HG02678 (cell line): ENCODE data around the gene SLC15A2.
"Not testable (repeated sequence)": the region's sequence is repeated elsewhere in the genome, so short reads cannot be mapped to it uniquely, and the experiment has no call there.

ENCODE experiments used
- ATAC-seq: cut with Tn5 transposase; IDR thresholded peaks from one replicate; pipeline ENCODE4 v1.9.1; 2021; ENCODE audit warnings: mild to moderate bottlenecking, moderate library complexity; ENCODE audit not compliant: unreplicated experiment

The SLC15A2 gene, protein sequence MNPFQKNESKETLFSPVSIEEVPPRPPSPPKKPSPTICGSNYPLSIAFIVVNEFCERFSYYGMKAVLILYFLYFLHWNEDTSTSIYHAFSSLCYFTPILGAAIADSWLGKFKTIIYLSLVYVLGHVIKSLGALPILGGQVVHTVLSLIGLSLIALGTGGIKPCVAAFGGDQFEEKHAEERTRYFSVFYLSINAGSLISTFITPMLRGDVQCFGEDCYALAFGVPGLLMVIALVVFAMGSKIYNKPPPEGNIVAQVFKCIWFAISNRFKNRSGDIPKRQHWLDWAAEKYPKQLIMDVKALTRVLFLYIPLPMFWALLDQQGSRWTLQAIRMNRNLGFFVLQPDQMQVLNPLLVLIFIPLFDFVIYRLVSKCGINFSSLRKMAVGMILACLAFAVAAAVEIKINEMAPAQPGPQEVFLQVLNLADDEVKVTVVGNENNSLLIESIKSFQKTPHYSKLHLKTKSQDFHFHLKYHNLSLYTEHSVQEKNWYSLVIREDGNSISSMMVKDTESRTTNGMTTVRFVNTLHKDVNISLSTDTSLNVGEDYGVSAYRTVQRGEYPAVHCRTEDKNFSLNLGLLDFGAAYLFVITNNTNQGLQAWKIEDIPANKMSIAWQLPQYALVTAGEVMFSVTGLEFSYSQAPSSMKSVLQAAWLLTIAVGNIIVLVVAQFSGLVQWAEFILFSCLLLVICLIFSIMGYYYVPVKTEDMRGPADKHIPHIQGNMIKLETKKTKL

DNA sequence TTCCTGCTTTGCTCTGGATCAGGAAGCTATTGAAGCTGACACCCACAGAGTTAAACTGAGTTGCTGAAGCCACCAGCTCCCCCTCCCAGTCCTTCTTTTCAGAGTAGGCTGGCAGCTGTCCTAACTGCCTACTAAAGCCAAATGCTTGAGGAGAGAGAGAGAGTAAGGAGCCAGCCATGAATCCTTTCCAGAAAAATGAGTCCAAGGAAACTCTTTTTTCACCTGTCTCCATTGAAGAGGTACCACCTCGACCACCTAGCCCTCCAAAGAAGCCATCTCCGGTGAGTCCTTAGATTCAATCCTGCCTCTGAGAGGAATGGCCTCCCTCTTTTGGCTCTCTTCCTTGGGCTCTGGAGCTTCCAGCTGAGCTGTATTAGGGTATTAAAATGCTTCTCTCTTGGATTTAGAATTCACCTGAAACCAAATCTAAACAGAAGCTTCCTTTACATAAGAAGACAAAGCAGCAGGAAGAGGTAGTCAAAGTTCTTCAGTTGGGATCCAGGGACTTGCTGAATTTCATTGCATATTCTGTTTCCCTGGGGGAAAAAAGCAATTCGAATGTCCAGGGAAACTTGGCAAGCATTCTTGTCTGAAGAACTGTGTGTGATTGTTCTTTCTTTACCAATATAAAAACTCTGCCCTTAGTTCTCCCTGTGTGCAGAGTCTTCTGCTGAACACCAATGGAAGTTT is at the start of gene SLC15A2:
Gene SLC15A2, plus strand, starts transcription at position 101 of the 690 bp plus-strand sequence. Its CDS starts 76 bp downstream, at position 177.
- no peak for ATAC-seq

DNA sequence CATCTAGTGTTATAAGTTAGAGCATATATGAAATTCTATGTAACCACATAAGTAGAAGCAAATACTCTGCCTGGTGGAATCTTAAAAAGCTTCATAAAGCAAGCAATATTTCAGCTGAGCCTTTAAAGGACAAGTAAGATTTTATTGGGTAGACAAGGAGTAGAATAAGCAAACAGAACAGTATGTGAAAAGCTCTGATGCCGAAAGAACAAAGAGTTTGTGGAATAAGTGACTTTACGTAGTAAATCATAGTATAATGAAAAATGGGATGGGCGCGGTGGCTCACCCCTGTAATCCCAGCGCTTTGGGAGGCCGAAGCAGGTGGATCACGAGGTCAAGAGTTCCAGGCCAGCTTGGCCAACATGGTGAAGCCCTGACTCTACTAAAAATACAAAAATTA is 49.3 kb upstream of the SLC15A2 start:
- ATAC-seq: no peak

DNA sequence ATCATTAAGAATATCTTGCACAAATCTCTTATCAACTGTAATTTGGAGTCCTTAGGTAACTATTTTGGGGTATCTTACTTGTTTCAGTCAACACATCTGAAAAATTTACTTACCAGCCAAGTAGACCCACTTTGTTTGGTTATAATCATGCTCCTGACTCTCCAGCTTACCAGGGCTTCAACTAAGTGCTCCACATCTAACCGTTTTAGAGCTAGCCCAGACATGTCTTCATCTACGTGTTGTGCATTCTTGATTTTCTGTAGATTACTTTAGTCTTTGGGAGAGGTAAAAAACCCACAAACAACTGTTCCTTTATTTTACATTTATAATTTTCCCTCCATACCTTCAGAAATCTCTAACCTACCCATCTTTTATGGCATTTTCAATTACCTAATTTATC is 41.9 kb upstream of the SLC15A2 start:
- ATAC-seq: no peak

DNA sequence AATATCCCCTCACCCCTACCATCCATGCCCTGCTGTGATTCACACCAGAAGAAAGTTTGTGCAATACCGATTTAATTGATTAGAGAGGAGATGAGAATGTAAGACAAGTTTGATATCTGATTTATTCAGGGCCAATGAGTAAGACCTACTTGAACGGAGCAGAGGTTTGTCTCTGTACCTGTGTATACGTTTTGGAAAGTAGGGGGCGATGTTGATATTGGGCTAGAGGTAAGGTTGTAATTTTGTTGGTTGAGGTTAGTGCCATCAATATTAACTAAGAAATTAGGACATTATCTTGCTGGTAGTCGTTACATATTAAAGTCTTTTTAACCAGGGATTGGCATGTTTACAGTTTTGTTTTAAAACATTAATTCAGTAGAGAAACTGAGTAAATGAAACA is 38.6 kb upstream of the SLC15A2 start:
- no peak for ATAC-seq

DNA sequence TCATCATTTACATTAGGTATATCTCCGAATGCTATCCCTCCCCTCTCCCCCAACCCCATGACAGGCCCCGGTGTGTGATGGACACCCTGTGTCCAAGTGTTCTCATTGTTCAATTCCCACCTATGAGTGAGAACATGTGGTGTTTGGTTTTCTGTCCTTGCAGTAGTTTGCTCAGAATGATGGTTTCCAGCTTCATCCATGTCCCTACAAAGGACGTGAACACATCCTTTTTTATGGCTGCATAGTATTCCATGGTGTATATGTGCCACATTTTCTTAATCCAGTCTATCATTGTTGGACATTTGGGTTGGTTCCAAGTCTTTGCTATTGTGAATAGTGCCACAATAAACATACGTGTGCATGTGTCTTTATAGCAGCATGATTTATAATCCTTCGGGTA is 36.4 kb upstream of the SLC15A2 start:
- ATAC-seq: not testable (repeated sequence)

DNA sequence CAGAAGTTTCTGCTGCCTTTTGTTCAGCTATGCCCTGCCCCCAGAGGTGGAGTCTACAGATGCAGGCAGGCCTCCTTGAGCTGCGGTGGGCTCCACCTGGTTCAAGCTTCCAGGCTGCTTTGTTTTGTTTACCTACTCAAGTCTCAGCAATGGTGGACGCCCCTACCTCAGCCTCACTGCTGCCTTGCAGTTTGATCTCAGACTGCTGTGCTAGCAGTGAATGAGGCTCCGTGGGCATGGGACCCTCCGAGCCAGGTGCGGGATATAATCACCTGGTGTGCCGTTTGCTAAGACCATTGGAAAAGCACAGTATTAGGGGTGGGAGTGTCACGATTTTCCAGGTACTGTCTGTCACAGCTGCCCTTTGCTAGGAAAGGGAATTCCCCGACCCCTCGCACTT is 31.0 kb upstream of the SLC15A2 start:
- not testable (repeated sequence) for ATAC-seq

DNA sequence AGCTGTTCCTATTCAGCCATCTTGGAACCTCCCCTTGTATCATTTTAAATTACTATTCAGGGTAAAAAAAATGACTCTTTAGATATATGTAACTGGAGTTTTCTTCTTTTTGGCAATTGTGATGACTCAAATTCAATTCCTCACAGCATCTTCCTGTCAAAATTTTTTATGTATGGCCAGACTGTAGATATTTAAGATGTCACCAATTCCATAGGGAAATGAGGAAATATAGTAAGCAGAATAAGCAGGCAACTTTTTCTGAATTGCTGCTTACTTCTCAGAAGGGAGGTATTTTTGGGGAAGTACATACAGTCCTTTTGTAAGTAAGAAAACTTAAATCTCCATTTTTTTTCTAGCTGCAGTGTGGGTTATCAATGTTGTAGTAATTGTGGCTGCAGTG is 30.4 kb upstream of the SLC15A2 start:
- no peak for ATAC-seq

DNA sequence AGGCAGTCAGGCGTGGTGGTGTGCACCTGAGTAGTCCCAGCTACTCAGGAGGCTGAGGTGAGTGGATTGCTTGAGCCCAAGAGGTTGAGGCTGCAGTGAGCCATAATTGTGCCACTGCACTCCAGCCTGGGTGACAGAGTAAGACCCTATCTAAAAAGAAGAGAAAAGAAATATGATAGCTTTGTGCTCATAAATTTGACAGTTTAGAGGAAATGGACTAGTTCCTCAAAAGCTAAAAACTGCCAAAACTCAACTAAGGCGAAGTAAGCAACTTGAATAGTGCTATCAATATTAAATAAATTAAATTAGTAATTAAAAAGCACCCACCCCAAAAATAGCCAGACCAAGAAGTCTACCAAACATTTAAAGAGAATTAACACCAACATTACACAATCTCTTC is 24.5 kb upstream of the SLC15A2 start:
- no peak for ATAC-seq

DNA sequence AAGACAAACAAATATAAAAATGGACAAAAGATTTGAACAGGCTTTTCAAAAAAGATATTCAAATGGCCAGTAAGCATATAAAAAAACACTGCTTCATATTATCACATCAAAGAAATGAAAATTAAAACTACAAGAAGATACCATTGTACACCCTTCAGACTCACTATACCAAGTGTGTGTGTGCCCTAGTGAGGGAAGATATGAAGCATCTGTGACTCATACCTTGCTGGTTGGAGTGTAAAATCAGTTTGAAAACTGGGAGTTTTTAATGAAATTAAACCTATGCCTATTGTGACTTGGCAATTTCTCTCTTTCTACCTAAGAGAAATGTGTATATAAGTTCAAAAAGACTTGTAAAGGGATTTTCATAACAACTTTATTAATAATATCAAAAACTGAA is 23.5 kb upstream of the SLC15A2 start:
- no peak for ATAC-seq

DNA sequence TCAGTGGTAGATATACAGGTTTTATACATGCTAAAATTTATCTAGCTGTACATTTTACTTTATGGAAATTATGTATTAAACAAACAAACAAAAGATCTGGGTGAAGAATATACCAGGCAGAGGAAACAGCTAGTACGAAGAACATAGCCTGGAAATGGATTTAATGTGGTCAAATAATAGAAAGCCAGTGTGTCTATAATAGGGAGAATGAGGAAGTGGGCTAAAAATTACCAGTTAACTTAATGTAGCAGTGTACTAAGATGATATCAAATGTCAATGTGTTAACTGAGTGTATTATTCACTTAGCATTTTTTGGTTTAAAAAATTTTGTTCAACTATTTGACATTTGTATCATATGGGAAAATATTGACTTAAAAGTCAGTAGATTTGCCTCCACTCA is 22.8 kb upstream of the SLC15A2 start:
- no peak for ATAC-seq

DNA sequence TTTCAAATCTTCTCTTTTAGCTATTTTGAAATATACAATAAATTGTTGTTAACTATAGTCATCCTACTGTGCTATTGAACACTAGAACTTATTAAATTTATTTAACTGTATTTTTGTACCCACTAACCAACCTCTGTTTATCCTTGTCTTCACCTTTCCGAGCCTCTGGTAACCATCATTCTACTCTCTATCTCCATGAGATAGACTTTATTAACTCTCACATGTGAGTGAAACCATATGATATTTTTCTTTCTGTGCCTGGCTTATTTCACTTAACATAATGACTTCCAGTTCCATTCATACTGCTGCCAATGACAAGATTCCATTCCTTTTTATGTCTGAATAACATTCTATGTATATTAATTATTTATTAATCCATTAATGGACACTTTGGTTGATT is 15.8 kb upstream of the SLC15A2 start:
- ATAC-seq: no peak

DNA sequence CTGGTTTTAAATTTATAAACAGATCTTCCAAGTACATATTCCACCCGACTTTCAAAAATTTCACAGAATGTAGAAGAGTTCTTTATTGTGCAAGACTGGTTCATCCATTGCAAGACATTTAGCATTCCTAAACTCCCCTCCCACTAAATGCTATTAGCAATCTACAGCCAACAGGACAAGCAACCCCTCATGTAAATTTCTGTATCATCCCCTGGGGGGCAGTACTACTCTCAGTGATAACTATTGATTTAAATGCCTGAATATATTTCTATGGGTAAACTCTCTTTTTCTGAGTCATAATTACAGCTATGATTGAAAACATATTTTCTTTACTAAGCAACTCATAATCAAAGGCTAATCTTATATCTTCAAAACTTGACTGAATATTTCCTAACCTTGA is 10.7 kb upstream of the SLC15A2 start:
- no peak for ATAC-seq

DNA sequence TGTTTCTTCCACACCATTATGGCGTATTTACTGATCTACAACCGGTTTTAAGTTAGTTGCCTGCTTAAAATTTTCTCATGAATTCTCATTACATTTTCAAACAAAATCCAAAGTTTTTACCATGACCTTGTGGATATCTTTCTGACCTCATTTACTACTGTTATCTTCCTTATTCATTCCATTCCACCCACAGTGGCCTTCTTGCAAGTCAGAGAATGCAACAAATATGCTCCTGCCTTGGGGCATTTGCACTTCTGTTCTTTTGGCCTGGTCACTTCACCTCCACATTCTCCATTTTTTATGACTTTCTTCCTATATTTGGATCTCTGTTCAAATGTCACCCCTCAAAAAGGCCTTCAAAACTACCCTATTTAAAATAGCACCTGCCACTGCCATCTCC is 8.8 kb upstream of the SLC15A2 start:
- no peak for ATAC-seq

DNA sequence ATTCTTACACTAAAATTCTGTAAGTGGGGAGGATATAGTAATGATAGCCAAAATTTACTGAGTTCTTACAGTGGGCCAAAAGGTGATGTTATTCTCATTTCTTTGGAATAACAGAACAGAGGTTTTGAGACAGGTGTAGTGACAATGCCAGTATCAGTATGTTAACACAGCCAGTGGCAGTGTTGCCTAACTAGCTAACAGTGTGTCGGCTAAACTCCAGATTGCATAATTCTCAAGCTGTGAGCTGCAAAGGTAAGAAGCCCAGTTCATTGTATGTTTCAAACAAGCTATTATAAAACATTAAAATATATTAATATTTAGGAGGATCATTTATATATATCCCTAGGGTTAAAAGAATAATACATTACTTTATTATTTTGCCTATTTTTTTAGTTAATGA is 920 bp downstream of the SLC15A2 start:
- ATAC-seq: no peak

DNA sequence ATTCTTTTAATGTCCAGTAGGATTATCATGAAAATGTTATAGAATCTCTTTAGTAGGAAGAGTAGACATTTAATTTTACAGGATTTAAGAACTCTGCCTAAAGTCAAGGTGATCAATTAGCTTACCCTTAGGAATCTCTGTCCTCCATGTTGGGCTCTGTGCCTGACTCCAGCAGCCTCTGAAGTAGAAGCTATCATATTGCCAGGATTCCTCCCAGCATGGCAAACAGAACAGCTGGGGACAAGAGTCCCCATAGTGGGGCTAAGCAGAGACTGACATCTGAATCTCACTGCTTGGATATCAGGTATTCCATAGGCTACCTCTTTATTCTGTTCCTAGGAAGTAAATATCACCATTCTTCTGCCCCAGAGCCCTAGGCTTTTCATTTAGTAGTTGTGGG is 1.5 kb downstream of the SLC15A2 start:
- no peak for ATAC-seq

DNA sequence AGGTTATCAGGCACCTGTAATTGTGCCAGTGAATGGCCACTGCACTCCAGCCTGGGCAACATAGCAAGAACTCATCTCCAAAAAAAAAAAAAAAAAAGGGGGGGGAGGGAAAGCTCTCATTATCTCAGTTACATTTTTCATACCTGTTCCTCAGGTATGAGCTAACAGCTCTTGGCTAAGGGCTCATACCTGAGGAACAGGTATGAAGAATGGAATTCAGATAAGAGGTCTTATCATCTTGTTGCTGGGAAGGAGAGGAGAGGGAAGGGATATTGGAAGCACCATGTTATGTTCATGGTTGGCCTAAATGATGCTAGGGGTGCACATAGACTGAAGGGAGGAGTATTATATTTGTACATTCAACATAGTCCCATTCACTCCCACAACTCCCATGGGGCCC is 2.6 kb downstream of the SLC15A2 start:
- ATAC-seq: no peak

DNA sequence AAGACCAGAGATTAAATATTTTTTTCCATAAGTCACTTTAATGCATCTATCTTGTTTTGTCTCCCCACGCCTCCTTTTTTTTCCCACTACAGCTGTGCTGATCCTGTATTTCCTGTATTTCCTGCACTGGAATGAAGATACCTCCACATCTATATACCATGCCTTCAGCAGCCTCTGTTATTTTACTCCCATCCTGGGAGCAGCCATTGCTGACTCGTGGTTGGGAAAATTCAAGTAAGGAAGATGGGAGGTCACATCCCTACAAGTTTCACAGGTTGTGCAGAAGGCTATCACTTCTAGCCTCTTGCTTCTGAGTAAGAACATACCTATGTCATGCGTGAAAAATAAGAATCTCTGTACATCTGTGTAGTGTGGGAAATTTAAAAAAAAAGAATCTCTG is 3.1 kb downstream of the SLC15A2 start:
- ATAC-seq: no peak

DNA sequence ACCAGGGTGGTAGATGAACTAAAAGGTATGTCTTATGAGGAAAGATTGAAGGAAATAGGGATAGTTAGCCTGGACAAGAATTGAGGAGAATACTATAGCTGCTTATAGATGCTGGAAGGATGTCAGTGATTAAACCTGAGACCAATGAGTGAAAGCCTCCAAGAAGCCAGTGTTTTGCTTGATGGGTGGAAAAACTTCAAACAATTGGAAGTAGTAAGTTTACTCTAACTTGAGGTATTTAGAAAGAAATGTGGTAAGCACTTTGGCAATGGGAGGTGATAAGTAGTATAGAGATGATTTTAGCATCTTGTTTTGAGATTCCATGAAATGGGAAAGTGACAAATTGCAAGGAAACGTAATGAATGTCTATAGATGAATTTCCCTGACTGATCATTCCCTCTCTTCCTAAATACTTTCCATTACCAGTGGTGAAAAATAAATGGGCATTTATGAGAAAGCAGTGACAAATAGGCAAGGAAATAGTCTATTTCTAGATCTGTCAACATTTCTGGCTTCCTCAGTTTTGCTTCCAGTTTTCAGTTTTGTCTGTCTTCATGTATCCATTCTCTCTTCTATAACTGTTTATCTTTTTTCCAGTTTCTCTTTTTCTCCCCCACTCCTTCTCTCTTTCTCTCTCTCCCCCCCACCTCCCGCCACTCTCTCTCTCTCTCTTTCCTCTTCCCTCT is 19.2 kb downstream of the SLC15A2 start:
- ATAC-seq: no peak

DNA sequence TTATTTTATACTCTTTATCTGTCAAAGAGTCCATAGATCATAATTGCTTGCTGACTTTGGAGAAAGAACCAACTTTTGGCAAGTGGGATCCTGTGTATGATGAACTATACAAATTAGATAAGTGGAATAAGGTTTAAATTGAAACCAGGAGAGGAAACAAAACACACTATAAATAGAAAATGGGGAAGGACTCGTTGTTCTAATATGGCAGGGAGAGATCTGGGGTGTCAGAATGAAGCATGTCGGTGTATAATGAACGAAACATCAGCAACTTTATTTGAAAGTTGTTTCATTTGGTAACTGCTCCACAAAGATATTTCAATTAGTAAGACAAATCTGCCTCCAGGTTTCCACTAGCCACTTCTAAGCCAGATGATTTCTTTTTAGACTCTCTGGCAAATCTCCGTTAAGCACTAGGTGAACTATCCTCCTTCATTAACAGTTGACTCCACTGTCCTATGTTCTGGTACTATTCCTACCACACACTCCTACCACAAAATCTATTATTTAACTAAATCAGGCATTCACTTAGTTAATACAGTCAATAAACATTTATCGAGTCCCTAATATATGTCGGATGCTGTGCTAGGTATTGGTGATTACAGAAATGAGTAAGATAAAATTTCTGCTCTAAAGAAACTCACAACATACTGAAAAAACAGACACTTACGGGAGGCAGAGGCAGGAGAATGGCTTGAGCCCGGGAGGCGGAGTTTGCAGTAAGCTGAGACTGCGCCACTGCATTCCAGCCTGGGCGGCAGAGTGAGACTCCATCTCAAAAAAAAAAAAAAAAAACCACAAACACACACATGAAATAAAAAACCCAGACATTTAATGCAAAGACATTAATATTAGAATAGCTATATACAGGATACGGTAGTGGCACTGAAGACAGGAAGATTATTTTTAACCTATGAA is 20.1 kb downstream of the SLC15A2 start:
- no peak for ATAC-seq

DNA sequence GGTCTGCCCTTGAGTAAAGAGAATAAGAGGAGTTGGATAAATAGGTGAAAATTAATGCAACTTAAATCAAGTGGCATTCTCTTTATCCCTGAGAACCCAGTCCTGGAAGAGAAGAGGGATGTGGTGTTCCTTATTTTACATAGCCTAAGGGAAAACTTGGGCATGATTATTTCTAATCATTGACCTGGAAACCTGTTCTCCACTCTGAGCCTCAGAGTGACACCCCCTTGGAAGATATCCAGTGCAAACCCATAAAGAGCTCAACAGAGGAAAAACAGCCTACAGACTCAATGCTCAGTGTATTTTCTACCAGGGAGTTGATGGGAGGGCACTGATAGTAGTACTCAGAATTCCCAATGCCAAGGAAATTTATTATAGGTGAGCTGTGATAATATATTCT is 22.0 kb downstream of the SLC15A2 start:
- no peak for ATAC-seq
